CD4-positive, alpha-beta T cell treated with Interleukin-21 for 1 hour (primary cell): ENCODE data around the gene PLB1.

Experiments used
- DNase-seq: peaks from one replicate; pipeline ENCODE4 v3.0.0-alpha.2; 2020

The PLB1 gene

DNA sequence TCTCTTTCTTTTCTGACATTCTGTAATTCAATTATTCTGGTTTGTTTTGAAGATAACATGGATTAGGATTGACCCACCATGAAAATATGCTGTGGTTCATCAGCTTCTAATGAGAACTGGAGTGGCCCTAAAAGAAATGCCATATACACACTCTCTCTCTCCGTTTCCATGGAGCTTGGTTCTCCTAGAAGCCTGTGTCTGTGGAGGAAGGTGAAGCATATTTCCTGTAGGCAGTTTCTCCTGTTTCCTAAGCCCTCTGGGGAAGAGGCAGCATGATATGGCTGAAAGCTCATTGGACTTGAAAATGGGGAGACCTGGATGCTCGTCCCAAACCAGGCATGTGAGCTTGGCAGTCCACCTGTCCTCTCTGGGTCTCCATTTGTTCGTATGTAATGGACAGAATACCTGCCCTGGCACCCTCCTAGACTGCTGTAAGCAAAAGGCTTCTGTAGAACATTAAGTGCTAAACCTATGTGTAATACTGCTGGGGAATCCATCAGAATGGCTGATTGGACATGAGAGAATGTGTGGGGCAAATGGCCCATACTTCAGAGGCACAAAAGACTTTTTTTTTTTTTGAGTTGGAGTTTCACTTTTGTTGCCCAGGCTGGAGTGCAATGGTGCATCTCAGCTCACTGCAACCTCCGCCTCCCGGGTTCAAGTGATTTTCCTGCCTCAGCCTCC, 180.4 kb downstream of the PLB1 start:
- no peak for DNase-seq

DNA sequence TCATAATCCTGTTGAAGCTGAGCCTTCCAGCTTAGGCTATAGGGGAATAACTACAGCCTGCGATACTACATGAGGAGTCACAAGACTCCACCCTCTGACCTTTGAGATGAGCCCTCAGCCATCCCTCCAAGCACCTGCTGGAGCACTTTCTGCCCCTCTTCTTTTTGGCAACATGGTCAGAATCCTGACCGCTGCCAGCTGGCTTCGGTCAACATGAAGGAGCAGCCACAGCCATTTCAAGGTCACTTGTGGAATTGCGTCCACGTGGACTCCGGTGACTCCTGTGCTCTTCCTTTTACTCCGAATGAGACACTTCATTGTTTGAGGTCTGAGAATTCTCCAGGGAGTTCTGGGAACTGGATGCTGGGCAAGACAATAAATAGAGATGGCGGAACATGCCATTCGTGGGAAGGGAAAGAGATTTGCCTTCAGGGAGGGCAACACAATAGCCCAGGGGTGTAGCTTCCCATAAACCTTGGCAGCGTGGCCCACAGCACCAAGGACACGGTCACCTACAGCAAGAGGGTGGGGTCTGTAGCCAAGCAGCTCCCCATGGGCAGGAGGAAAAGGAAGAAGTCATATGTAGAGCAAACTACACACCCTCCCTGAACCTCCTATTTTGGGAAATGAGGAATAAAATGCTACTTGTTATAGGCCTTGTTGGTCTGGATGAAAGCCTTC, 182.5 kb downstream of the PLB1 start:
- no peak for DNase-seq

DNA sequence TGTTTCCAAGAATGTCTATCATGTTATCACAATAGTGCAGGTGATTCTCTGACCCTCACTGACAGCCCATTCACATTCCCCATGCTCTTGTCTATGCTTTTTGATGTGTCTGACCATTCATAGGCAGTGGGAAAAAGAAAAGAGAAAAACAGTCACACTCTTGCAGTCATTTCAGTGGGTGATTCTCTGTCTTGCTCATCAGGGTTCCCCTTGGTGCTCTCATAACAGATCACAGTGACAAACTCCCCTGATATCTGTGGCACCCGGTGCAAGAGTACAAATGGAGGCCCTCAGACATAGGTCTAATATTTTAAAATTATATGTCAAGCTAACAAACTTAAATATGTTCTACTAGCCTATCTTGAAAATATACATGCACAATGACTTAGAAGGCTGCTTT, 183.1 kb downstream of the PLB1 start:
- DNase-seq = no peak

DNA sequence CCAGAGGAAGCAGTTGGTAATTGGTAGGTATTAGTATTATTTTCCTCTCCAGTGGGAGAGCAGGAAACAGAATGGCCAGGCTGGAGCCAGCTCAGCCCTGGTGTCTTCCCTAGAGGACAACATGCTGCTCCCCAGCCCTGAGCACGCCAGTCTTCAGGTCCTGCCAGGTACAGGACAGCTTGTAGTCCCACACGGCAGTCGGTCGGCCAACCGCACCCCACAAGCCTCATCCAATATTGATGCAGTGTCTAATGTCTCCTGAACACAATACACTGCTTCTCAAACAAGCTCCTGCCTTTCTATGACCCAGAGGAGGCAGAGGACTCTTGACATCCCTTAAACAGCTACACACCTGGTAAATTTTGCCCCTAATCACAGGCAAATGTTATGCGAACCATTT, 184.8 kb downstream of the PLB1 start:
- no peak for DNase-seq

DNA sequence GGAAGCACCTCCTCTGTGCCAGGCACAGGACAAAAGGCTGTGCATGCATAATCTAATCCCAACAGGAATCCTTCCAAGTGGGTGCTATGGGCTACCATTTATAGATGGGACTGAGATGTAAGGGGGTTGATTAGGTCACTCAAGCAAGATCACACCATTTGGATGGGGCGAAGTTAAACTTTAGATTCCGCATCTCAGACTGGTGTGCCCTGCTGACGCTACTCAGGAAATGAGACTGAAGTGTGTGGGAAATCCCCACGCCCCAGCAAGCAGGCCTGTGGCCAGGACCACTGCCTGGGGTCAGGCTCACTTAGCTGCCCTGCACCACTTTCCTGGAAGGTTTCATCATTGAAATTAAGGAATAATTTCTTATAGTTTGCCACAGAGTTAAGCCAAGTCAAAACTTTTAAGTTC, 185.3 kb downstream of the PLB1 start:
- peak; percentile 82 for DNase-seq

DNA sequence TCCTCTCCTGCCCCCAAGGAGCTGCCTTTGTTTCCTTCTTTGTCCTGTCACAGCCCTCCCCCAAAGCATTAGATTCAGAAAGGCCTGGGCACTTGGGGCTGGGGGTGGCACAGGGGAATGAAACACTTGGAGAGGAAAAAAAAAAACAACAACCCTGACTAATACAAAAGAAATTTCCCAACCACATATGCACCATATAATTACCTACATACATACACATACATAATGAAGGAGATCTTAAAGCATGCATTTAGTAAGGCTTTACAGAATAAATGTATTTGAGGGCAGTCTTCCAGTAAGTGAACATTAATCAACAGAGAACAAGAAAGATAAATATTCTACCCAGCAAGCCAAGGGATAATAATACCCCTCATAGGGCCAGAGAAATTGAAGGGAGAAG, 185.7 kb downstream of the PLB1 start:
- no peak for DNase-seq

- no peak for DNase-seq
Measured at GRCh38 chr2:28683100-28683706, 187.3 kb downstream of the PLB1 start.

GRCh38 chr2:28684142-28684858, 188.4 kb downstream of the PLB1 start:
- no peak for DNase-seq

DNA sequence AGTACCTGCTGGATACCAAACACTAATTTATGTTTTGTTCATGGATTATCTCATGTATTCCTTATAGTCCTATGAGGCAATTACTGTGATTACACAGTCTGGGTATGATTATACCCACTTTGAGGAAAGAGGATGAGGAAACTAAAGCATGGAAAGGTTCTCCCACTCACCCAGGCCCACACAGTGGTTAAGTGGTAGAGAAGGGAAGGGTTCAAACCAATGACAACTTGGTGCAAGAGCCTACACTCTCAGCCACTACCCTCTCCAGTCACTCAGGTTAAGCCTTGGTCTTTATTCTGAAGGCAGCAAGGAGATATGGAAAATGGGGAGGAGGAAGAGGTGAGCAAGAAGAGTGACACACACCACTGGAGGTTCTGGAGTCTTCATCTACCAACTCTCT, 191.3 kb downstream of the PLB1 start:
- no peak for DNase-seq

DNA sequence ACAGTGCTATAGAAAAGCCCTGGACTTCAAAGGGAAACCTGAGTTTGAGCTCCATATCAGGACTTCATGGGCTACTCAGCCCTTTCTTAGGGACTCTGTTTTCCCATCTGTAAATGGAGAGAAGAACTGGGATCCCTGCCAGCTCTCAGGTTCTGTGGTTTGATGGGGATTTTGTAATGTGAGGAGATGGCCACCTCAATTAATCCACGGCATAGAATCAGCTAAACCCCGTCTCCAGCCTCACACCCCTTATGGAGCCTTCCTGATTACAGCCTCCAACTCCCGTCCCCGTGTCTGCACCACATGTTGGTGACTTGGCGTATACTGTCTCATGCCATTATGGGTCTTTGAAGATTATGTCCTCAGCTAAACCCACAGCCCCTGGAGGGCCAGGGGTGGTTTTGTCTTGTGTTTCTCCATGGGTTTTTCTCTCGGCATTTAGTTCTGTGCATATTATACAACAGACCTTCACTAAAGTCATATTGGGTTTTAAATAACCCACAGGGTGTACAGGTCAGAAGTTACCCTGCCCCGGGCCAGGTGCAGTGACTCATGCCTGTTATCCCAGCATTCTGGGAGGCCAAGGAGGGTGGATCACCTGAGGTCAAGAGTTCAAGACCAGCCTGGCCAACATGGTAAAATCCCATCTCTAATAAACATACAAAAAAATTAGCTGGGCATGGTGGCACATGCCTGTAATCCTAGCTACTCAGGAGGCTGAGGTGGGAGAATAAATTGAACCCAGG, 192.0 kb downstream of the PLB1 start:
- DNase-seq = no peak

GRCh38 chr2:28688818-28689217, 193.0 kb downstream of the PLB1 start:
- no peak for DNase-seq

DNA sequence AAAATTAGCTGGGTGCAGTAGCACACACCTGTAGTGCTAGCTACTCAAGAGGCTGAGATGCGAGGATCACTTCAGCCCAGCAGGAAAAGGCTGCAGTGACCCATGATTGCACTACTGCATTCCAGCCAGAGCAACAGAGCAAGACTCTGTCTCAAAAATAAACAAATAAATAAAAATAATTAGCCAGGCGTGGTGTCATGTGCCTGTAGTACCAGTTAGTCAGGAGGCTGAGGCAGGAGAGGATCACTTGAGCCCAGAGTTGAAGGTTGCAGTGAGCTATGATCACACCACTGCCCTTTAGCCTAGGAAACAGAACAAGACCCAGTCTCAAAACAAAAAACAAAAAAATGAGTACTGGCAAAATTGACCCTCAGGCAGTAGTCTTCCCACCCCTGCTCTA, 193.9 kb downstream of the PLB1 start:
- no peak for DNase-seq

GRCh38 chr2:28692411-28692810, 196.6 kb downstream of the PLB1 start:
- DNase-seq = no peak

DNA sequence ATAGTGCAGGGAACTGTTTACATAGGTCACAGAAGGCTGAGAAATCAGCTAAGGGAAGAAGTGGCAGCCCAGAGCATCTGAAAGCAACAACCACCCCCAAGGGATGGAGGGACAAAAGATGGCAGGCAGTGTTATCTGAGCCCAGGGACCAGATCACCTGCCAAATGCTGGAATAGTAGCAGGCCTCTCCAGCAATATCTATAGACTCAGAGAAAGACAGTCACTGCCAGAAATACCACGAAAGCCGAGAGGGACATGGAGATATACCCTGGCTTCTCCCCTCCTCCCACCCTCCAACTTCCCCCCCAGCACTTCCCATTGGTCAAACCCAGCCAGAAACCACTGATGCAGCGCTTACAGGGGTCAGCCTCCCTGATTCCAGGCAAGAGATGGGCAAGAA, 197.4 kb downstream of the PLB1 start:
- no peak for DNase-seq
